HG03064 (cell line): ENCODE results near the gene TGM5.
"Not testable (repeated sequence)": the region's sequence is repeated elsewhere in the genome, so short reads cannot be mapped to it uniquely, and the experiment has no call there.

Experiments
- ATAC-seq: cut with Tn5 transposase; IDR thresholded peaks from one replicate; pipeline ENCODE4 v1.9.1; 2021; ENCODE audit warnings: low read depth; ENCODE audit not compliant: unreplicated experiment

TGM5 gene

DNA sequence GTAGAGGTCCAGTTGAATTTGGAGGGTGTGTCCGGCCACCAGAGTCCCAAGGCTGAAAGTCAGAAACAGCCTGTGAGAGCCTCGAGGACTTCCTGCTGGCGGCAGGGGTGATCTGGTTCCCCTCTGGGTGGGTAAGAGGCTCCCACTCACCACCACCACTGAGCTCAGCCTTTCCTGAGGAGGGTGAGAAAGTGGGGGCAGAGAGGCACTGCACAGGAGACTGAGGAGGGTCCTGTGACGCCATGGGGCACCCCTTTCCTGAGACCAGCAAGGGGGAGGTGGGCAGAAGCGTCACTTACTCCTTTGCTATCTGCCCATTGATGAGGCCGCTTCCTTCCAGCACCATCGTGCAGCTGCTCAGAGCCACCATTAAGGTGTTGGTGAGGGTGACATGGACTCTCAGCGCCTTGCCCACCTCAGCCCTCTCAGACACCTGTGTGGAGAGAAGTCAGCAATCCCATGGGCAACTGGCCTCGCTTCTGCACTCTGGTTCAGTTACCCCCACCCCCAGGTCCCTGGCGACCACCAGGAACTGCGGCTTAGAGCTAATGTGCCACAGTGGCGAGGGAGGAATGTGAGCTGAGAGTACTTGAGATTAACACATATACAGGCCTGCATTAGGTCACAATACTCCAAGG lies 10.0 kb upstream of the TGM5 start:
- no peak for ATAC-seq

GRCh38 chr15:43275740-43276562 lies 9.2 kb upstream of the TGM5 start:
- no peak for ATAC-seq

- ATAC-seq, result no peak
Observed at GRCh38 chr15:43274136-43274535, 7.4 kb upstream of the TGM5 start.

DNA sequence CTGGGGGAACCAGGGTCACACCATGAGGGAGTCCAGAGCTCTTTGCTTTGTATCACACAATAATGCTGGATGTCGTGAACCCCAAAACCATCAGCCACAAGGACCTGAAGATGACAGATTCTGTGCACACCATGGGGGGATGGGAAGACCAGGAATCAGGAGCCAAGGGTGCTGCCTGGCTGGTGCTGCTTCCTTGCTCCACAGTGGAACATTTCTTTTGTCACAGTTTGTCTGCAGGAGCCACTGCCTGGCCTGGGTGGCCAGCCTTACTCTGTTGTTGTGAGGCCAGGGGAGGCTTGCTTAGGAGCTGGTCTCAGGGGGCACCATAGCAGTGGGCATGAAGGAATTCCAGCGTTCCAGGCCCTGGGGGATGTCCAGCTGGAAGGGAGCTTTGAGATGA lies 6.5 kb upstream of the TGM5 start:
- no peak for ATAC-seq

DNA sequence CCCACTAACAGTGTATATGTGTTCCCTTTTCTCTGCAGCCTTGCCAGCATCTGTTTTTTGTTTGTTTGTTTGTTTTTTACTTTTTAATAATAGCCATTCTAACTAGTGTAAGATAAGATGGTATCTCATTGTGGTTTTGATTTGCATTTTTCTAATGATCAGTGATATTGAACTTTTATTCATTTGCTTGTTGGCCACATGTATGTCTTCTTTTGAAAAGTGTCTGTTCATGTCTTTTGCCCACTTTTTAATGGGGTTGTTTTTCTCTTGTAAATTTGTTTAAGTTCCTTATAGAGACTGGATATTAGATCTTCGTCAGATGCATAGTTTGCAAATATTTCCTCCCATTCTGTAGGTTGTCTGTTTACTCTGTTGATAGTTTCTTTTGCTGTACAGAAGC lies 5.2 kb upstream of the TGM5 start:
- ATAC-seq, result not testable (repeated sequence)

DNA sequence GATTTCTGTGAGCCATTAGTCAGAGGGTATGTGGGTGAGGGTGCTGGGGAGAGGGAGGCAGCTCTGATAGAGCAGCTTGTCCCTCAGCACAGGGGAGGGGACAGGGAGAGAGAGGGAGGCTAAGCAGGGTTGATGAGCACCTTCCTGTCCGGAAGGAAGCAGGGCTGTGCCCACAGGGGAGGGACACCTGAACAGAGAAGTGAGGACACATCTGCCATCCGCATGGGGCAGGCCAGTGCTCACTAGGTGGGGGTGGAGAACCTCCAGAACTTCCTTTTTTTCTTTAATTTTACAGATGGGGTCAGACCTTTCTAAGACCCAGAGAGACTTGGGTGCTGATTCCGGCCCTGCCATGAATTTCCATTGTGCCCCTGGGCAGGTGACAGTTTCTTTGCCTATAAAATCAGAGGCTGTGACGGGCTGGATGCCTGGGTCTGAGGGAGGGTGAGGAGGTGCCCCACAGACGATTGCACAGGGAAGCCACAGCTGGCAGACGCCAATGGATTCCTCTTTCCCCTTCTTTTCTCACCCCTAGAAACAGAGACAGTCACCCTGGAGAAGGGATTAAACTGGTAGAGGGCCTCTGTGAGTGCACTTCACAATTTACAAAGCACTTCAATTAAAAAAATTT lies 4.1 kb upstream of the TGM5 start:
- ATAC-seq, result no peak

DNA sequence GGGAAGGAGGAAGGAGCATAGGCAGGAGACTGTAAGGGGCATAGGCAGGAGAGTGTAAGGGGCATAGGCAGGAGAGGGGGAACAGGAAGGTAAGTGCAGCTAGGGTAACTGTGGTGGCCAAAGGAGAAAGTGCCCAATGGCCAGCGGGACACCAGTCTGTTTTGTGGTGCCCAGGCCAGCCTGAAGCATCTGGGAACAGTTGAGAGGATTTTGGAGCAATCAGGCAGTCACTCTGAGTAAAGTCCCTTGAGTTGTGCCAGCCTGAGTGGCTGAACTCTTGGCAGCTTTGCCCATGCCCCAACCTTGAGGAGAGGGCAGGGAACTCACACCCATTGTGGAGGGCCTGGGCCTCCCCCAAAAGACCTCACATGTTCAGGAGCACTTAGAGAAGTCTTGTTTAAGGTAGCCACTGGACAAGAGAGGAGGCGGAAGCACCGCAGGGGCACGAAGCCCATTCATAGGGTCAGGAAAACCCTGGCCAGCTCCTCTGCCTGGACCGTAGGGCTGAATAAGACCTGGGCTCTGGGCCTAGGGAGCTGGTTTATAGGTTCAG lies 3.5 kb upstream of the TGM5 start:
- no peak for ATAC-seq

DNA sequence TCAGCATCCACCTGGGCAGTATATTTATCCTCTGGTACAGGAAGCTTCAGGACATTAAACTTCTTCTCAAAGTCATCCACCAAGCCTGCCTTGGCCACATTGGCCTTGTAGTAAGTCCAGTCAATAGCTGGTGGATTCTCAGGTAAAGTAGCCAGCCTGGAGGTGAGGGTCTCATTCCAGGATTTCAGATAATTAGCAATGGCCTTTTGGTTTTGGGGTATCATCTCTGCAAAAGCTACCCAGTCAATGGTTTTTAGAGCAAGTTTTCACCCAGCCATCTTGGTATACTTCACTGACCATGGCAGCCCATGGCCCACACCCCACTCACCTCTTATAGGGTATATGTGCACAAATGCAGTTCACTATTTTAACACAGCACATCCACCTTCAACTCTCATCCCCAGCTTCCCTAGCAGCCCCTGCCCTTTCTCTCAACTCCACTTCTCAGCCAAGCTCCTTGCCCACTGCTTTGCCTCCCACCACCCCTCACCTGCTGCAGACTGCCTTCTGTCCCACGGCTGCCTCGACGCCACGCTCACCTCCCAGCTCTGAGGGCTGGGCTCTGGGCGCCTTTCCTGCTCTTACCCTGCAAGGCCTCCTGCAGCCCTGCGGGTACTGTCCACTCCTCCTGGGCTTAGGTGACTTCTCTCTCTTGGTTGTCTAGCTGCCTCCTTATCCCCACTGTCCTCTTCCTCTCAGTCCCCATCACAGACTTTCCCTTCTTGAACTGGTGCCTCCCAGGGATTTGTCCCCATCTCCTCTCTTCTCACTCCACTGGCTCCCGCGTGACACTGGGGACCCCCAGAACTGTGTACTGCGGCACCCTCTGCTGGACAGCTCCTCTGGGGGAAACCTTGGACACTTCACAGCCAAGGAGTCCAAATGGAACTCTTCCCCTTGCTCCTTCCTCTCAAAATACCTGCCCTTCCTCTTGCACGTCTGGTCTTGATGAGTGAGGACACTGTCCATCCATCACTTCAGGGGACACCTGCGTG lies 1.7 kb upstream of the TGM5 start:
- ATAC-seq, result no peak

DNA sequence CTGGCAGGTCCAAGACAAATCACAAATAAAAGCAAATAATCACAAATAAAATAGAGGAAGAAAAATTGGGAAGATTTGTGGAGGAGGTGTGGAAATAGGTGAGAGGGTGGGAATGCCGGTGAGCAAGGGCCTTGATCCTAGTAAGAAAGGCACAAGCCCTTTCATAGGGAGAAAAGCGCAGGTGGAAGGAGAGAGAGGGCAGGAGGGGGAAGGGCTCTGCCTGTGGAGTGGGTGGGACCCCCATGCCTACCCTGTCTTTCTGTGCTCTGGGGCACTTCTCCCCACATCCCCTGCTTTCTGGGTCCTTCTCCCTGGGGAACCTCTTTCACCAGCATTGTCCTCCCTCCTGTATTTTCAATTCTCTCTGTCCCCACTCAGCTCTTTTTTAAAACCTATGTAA lies 711 bp upstream of the TGM5 start:
- no peak for ATAC-seq

- no peak for ATAC-seq
Observed at GRCh38 chr15:43266386-43266785, 342 bp downstream of the TGM5 start.

DNA sequence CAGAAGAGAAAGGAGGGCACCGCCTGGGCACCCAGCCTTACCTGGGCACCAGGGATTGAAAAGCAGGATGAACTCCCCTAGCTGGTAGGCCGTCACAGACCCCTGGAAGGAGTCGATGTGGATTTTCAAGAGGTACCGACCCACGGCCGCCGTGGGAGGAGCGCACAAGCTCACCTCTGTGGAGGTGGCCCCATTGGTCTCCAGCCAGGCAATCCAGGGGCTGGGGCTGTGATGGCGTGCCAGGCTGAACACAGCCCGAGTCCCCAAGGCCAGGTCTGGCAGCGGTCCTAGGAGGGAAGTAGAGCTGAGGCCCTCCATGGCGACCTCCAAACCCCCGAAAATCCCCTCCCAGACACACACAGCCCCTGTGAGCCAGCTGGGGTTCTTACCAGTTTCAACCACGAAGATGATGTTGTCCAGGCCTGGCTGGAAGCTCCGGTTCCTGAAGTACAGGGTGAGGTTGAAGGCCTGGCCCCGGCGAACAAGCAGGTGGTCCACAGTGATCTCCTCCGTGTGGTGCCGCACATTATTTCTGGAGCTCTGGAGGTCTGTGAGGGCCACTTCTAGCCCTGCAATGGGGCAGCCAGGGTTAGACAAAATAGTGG lies 6.6 kb downstream of the TGM5 start:
- ATAC-seq, result no peak

DNA sequence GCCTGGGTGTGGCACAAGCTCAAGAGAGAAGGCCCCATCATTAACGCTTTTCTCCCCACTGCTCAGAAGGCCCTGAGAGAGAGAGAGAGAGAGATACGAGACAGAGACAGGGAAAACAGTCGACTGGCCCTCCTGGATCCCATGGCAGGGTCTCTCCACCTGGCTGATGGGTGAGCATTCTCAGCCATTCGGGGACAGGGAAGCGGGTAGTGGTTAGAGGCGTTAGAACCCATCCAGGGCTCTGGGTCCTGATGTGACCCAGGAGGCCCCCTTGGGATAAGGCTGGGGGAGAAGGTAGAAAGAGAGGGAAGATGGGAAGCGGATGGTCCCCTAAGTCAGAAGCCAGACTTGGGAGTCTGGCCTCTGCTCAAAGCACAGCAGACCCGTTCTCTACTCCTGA lies 7.9 kb downstream of the TGM5 start:
- no peak for ATAC-seq

- ATAC-seq, result no peak
Observed at GRCh38 chr15:43256341-43256740, 10.4 kb downstream of the TGM5 start.

GRCh38 chr15:43255376-43255775 lies 11.4 kb downstream of the TGM5 start:
- no peak for ATAC-seq

DNA sequence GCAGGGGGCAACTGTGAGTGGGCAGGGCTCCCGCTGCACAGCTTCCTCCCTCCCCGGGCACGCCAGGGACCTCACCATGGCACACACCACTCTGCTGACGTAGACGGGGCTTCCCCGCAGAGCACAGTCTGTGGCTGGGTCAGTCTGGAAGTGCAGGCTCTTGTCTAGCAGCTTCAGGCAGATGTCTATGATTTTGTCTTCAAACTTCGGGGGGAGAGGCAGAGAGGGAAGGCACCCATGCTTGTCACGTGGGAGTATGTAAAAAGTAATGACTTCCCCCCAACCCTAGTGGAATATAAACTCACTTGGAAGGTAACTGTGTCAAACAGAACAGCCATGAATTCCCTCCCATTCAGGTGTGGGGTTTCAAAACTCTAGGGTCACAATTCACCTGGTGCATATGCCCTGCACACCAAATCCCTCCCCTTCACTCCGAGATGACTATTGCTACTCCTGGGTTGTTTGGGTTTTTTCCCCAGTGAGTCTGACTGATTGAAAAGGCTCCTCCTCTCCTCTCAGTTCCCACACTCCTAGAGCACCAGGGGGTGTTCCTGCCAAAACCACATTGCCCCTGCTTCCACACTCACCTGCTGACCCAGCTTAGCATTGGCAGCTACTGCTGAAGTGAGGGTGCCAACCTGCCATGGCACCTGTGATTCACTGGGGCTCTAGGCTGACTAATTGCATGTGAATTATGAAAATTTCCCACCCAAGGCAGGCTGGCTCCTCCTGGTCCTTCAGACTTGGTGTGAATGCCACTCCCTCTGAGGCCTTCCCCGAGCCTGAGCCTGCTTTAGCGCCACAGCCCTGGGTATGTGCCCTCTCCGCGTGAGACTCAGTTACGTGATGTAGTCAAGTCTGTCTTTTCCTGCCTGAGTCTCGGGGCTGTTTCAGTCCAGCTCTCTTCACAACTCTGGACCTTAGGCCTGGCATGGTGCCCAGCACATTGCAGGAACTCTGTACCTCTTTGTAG lies 13.0 kb downstream of the TGM5 start:
- peak; percentile 47 for ATAC-seq

- ATAC-seq, result no peak
Observed at GRCh38 chr15:43251871-43252250, 14.9 kb downstream of the TGM5 start.

DNA sequence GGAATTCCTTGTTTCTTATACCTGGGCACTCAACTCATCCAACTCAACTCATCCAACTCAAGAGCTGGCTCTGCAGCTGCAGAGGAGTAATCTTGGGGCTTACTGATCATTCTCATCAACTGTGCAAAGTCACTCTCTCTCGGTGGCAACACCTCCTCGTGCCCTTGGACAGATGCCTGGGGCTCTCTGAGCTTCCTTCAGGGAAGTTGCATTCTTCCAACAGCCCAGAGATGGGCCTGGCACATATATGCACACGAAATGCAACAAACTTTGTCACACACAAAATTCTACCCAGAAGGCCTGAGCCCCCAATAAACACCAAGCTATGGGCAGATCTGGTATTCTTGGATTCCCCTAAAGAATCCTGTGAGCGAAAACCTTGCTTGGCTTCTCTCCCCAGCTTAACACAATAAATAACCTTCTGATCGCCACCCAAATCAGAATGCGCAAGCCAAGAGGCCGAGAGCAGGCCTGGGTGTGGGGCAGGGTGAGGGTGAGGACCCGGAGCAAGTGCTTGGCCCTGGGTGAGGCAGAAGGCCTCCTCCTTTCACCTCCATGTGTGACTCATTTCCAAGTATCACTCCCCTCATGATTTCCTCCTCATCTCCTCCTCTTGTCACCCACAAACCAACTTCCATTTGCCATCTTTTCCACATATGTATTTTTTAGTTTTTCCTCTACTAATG lies 15.4 kb downstream of the TGM5 start:
- ATAC-seq, result no peak

DNA sequence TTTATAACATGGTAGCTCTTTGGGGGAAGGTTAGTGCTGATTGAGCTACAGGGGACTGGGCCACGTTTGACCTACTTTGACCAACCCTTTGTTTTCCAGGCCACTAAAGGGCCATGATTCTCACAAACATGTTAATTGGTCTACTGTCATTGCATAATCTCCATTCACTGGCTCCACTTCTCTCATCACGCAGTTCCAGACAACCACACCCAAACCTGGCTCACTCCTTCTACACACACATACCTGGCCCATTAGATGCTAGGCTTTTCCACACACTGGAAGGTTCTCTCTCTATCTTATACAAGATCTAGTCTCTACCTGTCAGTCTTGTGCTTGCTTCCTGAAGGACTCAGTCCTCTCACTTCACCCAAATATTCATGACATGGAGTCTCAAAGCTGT lies 15.9 kb downstream of the TGM5 start:
- no peak for ATAC-seq
